Measurements from ENCODE around the gene SLIT2.

Gene SLIT2

DNA sequence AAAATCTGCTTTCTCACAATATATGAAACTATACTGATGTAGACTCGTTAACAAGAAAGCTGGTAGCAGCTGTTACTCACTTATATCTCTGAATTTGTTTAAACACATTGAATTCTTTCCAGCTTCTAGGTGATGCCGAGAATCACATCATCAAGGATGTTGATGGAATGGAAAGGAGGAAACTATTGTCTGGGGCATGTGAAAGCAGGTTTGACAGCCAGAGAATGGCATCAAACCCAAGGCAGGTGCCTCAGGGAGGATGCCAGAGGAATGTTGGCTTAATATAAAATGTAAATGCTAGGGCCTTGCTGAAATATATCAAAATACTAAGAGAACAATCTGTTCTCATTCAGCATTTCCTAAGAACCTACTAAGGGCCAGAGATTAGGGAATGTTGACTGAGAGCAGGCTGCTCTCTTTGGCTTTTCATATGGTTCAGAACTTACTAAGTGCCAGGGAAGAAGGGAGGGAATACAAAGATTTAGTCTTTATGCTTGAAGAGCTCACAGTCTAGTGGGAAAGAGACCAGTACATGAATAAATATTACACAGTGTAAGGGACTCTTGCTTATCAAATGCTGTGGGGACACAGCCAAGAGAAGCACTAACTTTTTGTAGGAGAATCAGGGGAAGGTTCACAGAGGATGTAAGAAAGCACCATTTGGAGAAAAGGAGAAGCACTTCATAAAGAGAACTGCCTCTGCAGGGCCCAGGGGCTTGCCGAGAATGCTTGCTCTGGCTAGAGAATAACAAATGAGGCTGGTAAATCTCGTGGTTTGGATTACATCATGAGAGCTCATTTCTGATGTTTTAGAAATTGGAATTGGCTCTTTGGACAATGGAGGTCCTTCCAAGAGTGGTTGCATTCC is 14.7 kb downstream of the SLIT2 start:
- DNase-seq (ENCODE audit: low read depth) = no peak

DNA sequence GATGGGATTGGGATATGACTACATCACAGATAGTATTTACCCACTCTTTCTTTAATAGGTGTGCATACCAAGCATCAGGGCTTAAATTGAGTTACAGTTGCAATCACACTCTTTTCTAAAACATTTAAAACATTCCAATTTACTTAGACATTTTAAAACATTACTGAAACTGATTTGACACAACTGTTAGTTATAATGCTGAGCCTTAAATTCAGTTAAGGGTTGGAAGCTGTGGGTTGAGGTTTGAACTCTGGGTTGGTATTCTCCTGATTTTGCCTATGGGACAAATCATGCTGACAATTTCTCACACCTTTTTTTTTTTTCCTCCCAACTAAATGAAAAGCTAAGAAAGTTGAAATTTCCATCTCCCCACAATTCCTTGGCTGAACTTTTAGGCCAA is 16.3 kb downstream of the SLIT2 start:
- no peak for DNase-seq (ENCODE audit: low read depth)

DNA sequence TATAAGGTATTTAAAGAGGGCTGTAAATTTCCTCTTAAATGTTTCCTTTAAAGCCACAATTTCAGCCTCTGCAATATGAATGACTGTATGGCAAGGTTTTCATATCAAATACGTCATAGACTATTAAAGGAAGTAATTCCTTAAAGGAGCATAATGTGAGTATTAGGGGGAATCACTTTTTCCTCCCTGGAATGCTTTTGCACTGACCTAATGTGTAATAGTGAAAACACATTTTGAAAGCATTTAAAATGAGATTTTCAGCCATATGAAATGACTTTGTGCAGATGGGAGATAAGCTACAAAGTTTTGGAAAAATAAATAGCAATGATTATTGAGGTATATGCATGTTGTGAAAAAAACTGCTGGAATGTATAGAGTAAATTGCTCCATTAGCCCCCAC is 17.6 kb downstream of the SLIT2 start:
- no peak for DNase-seq (ENCODE audit: low read depth)

DNA sequence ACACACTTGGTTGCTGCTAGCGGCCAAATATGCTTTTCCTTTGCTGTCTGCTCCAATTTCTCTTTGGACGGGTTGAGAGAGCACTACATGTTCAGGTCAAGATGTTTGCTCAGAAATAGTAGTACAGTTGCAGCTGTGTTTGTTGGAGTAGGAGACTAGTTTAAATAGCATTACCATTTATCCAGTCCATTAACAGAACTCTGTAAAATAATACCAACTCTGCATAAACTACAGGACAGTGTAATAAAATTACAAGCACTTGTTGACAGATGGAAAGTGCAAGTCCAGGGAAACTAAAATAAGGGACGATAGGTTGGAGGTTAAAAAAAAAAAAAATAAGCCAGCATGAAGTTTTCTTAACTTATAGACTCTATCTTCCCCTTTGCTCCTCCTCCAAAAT is 20.2 kb downstream of the SLIT2 start:
- DNase-seq (ENCODE audit: low read depth) = no peak

DNA sequence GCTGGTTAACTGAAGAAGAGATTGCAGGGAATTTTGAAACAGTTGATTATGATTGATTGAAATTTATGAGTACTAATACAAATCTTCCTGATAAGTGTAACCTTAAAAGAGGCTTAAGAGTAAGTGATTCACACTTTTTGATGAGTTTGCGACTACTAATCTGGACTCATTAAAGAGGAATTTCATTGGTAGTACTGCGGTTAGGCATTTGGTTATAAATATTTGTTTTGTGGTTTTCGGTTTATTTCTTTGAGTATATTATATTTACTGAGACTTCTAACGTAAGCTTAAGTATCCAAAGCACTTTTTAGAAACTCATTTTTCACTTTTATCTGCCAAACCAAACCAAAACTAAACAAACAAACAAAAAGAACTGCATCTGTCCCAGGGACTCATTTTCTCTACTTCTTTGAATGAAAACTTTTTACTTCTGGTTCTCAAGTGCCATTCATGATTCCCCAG is 20.7 kb downstream of the SLIT2 start:
- no peak for DNase-seq (ENCODE audit: low read depth)

DNA sequence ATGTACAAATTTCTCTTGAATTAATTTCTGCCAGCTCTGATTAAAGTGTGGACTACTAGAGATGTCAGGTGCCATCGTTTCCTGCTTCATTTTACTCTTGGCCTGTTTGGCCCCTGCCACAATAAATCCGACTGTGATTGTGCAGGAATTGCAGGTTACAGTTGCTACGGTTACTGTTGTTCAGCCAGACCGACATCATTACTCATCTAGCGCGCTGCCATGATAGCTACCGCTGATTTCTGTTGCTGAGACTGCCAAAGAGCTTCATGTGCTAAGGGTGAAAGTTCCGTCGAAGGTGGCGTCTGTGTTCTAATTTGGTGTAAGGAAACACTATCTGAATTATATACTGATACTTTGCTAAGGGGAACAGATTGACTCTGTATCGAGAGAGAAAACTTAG is 22.1 kb downstream of the SLIT2 start:
- DNase-seq (ENCODE audit: low read depth) = no peak

DNA sequence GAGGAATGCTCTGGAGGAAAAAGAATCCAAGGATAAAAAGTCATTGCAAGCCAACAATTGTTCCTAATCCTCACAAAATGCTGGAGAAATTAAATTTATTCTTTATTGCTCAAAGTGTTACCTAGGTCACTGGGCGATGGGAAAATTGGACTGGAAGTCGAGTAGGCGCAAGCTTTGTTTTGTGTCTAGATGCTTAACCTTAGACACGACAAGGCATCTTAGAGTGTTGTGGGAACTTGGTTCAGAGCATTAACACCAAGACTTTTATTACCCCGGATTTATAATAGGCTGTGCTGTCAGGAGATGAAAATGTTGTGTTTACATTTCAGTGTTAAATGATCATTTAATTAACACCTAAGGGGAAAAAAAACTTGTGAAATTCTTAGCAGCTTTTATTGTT is 25.1 kb downstream of the SLIT2 start:
- no peak for DNase-seq (ENCODE audit: low read depth)

DNA sequence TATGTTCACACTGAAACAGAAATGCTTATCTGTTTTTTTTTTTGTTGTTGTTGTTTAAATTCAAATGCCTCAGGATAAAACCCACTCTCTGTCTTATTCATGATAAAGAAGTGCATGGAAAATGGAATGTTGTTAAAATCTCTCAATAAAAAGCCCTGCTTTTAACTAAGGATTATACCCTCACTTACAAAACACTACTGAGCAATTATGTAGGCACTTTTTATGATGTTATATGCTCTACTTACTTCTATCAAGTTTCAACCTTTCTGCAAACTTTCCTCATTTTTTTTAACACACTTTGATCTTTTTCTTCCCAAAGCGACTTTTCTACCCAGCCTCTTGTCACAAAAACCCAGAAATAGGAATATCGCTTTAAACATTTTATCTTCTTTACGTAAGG is 26.5 kb downstream of the SLIT2 start:
- no peak for DNase-seq (ENCODE audit: low read depth)

DNA sequence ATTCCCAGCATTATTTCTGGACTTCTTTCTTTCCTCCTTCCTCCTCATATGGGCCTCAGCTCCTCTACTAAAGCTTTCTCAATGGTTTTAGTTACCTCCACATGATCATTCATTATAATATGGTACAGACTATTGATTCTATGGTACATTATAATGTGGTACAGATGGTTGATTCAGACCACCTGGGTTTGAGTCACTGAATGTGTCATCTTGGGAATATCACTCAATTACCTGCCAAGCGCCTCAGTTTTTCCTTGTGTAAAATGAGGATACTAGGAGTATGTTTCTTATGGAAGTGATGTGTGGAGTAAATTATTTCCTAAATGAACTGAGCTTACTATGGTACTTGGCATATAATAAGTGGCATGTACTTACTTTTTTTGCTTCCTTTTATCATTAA is 27.7 kb downstream of the SLIT2 start:
- DNase-seq (ENCODE audit: low read depth) = no peak

DNA sequence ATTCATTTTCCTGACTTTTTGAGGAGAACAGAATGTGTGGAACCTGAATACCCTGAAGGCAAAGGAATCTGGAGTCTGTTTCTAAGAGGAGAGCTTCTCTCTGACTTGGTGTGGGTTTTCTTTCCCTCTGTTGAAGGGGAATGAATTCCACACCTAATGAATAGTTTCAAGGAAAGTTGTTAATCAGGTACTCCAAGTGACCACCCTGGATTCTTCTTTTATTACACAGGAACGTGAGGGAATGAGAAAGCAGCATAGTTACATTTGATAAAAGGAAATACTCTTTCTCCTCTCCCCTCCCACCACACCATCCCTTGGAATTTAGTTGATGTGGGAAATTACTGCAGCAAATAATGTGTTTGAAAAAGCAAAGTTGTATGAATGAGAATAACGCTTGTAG is 29.7 kb downstream of the SLIT2 start:
- no peak for DNase-seq (ENCODE audit: low read depth)

DNA sequence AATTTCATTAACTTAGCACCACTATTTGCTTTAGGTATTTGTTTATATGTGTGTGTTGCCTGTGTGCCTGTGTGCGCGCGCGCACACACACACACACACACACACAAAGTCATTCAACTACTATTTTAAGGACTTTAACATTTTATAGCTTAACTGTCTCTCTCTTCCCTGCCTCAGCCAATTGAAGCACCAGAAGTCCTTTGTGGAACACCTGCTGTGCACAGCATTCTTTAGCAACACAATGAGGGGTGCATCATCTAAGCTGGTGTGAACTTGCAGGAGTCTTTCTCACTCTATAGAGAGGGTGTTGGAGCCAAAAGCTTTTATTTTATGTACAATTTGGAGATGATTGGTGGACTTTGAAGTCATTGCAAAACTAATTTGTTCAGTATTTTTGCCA is 31.3 kb downstream of the SLIT2 start:
- no peak for DNase-seq (ENCODE audit: low read depth)

DNA sequence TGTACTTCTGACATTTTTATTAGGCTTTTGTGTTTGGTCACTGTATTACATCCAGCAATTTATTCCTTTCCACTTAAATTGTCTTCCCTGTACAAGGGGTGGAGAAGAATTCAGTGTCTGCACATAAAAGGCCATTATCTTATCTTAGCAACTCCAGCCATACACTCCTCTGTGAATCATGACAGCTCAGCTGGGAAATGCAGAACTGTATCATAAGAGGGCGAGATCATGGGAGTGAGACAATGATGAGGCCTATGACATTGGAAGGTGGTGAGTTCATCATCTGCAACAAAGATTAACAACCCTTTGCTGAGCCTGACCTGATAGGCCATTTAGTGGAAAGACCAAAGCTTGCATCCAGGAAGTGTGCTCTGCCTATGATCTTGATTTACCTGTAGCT is 33.3 kb downstream of the SLIT2 start:
- DNase-seq (ENCODE audit: low read depth) = no peak

DNA sequence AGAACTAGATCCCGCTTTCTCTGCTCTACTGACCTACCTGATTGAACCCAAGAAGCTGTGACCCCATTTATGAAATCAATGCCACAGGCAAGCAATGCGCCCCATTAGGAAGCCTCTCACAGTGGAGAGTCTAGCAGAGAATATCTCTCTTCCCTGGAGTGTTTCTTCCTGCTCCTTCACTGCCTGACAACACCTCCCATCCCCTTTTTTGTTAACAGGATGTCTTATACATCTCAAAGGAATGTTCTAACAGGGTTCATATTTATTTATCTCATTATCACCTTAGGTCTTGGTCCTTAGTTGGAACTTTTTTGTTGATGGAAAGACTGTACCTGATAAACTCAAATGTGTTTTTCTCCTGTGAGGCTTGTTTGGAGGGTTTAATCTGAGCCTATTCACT is 35.5 kb downstream of the SLIT2 start:
- DNase-seq (ENCODE audit: low read depth) = no peak

DNA sequence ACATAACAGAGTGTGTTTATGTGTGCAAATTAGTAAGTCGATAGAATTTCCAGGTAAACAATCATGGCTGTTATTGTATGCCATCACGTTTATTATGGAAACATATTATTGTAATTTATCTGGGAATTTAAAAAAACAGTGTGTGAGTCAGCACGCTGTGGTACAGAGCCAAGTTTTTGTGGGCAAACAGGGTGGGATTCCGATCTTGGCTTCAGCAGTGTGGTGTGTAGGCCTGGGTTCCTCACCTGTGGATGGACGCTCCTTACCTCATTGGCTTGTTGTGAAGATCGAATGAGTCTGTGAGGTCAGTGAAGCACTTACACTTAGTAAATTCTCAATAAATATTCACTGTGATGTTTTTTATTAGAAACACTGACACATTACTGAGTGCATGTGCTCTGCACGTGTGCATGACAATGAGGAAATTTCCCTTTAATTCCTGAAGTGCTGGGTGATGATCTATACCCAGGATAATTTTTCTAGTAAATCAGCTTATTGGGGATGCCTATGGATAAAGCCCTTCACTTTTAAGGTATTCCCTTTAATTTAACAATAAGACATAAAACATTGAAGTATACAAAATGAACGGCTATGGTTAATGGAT is 36.4 kb downstream of the SLIT2 start:
- DNase-seq (ENCODE audit: low read depth) = no peak

DNA sequence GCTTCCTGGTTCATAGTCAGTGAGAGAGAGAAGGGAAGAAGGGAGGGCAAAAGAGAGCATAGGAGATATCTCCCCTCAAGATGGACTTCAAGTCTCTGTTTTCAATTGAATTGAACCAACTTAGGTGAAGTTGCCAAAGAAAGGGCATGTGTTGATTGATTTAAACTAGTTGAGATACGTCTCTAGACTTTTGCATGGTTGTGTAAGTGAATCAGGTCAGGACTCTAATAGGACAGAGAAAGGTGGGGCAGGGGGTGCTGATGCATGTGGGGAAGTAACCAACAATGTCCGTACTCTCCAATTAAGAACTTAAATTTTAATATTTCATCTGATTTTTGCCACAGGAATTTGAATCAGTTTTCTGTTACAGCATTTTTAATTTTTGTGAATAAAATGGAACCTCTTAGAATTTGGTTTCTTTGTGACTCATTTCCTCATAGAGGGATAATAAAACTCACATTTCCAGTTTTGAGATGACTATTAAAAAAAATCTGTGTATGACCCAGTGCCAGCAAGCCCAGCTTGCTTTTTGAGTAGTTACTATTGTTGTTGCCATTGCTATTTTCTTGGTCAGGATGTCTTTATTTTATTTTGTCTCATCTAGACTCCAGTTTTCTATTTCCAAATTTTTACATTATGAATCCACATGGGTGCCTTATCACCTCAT is 37.3 kb downstream of the SLIT2 start:
- no peak for DNase-seq (ENCODE audit: low read depth)

DNA sequence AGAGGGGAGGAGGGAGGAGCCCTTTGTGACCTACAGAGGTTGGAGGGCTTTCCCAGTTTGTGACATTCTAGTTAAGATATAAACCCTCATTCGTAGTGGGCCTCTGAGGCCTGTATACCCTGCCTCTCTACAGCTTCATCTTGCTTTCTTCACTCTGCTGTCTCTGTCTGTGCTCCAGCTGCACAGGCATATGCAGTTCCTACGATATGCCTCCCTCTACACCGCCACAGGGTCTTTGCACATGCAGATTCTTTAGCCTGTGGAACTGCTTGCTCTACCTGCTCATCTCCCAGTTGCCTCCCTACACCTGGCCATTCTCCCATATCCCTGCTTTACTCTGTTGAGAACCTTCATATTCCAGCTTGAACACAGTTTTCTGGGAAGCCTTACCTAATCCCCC is 38.1 kb downstream of the SLIT2 start:
- DNase-seq (ENCODE audit: low read depth) = no peak

DNA sequence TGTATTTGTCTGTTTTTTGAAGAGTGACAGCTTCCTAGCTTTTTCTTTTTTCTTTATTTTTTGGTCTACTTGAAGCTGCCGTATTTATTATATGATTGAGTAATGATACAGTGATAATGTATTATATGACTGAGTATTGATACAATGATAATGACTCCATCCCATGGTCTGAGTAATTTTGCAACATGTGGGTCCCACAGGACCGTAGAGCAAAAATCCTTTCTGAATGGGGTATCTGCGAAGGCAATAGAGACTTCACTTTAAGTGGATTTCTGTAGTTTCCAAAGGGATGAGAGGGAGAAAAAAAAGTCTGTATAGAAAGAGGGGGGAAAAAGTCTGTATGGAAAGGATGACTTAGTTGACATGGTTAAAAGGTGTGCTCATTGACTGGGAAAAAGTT is 41.0 kb downstream of the SLIT2 start:
- no peak for DNase-seq (ENCODE audit: low read depth)

DNA sequence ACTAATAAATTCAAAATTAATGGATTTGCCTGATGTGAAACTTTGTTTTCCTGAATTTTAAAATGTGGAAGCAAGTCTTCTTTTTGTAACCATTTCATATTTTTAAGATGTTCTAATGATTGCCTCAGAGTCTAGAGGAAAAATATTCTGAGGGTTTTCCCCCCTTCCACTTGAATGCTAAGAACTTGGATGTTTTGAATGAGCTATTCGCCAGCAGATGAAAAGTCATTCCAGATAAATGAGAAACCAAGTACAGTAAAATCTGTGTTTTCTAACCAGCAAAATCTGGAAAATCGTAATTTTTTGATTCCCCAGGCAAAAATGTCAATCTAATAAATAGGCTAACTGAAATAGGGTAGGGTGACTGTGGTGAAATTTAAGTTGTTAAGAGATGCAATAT is 45.6 kb downstream of the SLIT2 start:
- no peak for DNase-seq (ENCODE audit: low read depth)

DNA sequence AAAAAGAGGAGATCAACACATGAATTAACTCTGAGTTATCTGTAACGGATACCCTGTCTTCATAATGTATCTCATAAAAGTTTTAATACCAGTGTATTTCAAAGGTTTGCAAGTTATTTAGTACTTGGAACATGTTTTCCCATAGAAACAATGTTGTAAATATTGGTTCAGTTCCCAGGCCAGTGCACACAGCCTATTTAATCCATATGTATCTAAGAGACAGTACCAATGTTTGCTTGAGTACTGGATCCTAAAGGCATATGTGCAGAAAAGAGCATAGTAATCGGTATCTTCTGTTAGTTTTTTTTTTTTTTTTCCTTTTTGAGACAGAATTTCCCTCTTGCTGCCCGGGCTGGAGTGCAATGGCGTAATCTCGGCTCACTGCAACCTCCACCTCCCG is 46.1 kb downstream of the SLIT2 start:
- no peak for DNase-seq (ENCODE audit: low read depth)

DNA sequence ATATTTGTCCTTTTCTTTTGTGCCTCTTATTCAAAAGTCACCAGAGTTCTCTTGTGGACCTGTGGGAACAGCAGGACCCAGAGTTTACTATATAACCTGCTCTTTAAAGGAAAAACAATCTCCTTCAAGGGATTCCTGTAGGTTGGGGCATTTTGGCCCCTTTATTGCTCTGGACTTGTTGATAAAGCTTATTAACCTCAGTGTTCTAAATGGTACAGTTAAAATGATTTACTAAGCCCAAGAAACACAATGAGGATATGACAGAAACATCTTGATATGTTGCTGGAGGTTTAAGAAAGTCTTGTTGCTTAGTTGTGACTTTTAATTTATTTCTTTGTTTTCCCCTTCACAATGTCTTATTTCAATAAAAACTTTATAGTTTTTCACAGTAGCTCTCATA is 46.8 kb downstream of the SLIT2 start:
- no peak for DNase-seq (ENCODE audit: low read depth)

DNA sequence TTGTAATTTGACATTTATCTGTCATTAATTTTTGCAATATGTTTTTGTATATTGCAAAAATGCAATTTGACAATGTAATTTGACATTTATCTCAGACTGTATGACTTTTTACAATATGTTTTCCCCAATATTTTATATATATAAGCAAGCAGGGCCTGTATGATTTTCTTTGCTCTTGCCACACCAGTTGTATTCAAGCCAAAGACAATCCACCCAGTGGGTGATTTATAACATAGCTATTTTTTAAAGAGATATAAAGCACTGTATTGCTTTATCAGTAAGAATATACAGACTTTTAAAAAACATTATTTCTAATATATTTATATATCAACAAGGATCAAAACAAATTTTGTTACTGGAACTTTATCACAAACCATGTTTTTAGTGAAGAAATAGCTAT is 47.3 kb downstream of the SLIT2 start:
- DNase-seq (ENCODE audit: low read depth) = no peak

DNA sequence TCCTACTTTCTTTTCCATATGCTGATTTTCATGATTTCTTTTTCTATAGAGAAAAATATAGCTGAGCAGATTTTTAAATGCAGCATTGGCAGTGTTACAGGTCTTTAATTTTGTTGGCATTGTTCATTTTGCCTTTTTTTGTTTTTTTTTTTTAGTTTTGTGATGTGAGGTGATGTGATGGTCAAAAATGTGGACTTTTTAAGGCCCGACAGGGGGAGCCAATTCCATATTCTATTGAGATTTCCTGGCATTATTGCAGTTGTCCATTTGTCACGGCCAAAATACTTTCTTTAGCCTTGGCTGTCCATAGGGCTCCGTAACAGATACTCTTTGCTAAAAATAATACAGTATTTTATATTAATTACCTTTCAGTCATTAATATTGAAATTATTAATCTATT is 47.8 kb downstream of the SLIT2 start:
- DNase-seq (ENCODE audit: low read depth) = no peak

DNA sequence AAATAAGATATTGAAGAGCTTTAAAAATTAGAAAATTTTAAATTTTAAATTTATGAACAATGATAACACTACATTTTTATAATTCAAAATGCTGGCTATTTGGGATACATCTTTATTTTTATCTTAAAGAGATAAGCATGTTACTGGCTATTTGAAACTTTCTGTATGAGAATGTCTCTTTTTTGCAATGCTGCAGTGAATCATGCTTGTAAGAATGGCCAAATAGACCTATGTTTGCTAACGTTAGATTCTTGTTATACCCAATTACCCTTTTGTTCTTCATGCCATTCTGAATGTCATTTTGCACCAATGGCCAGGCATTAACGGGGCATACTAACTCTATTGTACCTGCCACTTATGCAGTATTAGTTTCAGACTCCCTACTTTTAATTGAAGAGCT is 49.5 kb downstream of the SLIT2 start:
- no peak for DNase-seq (ENCODE audit: low read depth)

Data from stimulated activated CD8-positive, alpha-beta memory T cell treated with anti-CD3 and anti-CD28 coated beads, Interleukin-15, amount 100 ng/mL, for 1 hour (primary cell).